GM04503 (cell line): ENCODE data around the gene ZNHIT6.
A peak's percentile ranks its signal among the peaks of the same experiment; 100 is the strongest.
"Not testable (repeated sequence)": the region's sequence is repeated elsewhere in the genome, so short reads cannot be mapped to it uniquely, and the experiment has no call there.

Source experiments
- DNase-seq: peaks from one replicate; pipeline ENCODE4 v3.0.0-alpha.2; 2012; ENCODE audit warnings: low read depth

Gene ZNHIT6

GRCh38 chr1:85707990-85708828, at the start of gene ZNHIT6:
Gene ZNHIT6, minus strand, starts transcription at chr1:85708433. Its CDS starts 149 bp downstream, at chr1:85708284.
- peak; percentile 82 for DNase-seq

GRCh38 chr1:85756864-85757263, 48.6 kb upstream of the ZNHIT6 start:
- no peak for DNase-seq

GRCh38 chr1:85748120-85748519, 39.9 kb upstream of the ZNHIT6 start:
- no peak for DNase-seq

- DNase-seq: no peak
Measured at GRCh38 chr1:85746777-85747176, 38.5 kb upstream of the ZNHIT6 start.

GRCh38 chr1:85743814-85744213, 35.6 kb upstream of the ZNHIT6 start:
- no peak for DNase-seq

GRCh38 chr1:85734931-85735330, 26.7 kb upstream of the ZNHIT6 start:
- no peak for DNase-seq

- no peak for DNase-seq
Measured at GRCh38 chr1:85718678-85719340, 10.6 kb upstream of the ZNHIT6 start.

GRCh38 chr1:85714418-85715114, 6.3 kb upstream of the ZNHIT6 start:
- not testable (repeated sequence) for DNase-seq

GRCh38 chr1:85708829-85709227, 595 bp upstream of the ZNHIT6 start:
- DNase-seq: no peak

- no peak for DNase-seq
Measured at GRCh38 chr1:85707267-85707989, 805 bp downstream of the ZNHIT6 start.

- DNase-seq: no peak
Measured at GRCh38 chr1:85705940-85706339, 2.3 kb downstream of the ZNHIT6 start.

GRCh38 chr1:85700422-85700821, 7.8 kb downstream of the ZNHIT6 start:
- DNase-seq: no peak

- no peak for DNase-seq
Measured at GRCh38 chr1:85697895-85698294, 10.3 kb downstream of the ZNHIT6 start.

- DNase-seq: no peak
Measured at GRCh38 chr1:85692730-85693314, 15.4 kb downstream of the ZNHIT6 start.

GRCh38 chr1:85689775-85690404, 18.3 kb downstream of the ZNHIT6 start:
- DNase-seq: no peak

- DNase-seq: no peak
Measured at GRCh38 chr1:85683292-85684025, 24.8 kb downstream of the ZNHIT6 start.

- DNase-seq: peak; percentile 55
Measured at GRCh38 chr1:85681087-85681486, 27.1 kb downstream of the ZNHIT6 start.

- DNase-seq: no peak
Measured at GRCh38 chr1:85678193-85678592, 30.0 kb downstream of the ZNHIT6 start.

- no peak for DNase-seq
Measured at GRCh38 chr1:85677656-85678055, 30.6 kb downstream of the ZNHIT6 start.

- DNase-seq: no peak
Measured at GRCh38 chr1:85672031-85672660, 36.1 kb downstream of the ZNHIT6 start.
